GM21528 (cell line): ENCODE results near the gene ZNF148.
"Not testable (repeated sequence)": the region's sequence is repeated elsewhere in the genome, so short reads cannot be mapped to it uniquely, and the experiment has no call there.

ENCODE experiments used
- ATAC-seq: cut with Tn5 transposase; IDR thresholded peaks from one replicate; pipeline ENCODE4 v1.9.1; 2021; ENCODE audit warnings: mild to moderate bottlenecking, moderate library complexity; ENCODE audit not compliant: unreplicated experiment, low FRiP score

Gene ZNF148

DNA sequence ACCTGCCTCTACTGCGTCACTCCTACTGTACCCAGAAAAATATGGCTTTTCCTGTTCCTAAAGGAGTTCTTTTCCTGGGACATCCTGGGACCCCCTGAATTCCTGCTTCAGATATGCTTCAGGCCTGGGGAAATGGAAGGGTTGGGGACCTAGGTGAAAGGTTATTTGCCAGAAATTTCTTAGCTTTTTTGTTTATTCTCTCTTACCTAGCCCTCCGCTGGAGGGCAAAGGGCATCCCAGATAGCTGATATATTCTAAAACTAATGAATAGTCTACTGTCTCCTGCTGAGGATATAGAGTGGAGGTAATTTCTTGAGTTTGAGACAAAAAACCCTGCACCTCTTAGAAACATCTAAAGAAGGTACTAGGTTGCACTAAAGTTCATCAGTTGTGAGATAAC lies 3.6 kb upstream of the ZNF148 start:
- no peak for ATAC-seq

DNA sequence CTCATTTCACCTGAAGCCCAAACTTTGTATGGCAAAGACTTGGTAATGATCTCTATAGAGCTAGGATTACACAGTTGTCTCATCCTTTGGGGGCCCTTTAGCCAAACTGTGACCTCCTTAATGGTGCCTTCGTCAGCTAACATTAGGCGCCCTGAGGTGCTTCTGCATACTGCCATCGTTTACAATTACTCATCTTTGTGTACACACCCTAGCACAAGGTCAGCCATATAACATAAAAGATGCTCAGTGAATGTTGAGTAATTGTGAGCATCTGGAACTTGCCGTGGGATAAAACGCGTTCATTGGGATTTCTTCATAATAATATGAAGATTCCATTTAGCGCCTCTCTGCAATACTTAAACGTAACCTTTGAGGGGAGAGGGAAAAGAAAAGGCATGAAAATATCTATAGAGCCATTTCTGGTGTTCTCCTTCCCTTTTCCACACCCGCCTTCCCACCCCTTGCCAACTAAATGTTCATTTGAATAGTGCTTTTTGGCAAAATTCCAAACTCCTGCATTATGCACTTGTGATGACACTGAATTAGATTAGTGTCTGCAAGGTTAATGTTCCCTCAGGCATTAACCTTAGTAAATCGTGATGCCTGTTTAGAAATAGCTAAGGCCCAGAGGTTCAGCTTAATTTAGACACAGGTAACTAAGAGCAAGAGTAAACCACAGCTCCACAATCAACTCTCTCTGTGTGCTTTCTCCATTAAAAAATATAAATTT lies 990 bp upstream of the ZNF148 start:
- peak; percentile 7 for ATAC-seq

DNA sequence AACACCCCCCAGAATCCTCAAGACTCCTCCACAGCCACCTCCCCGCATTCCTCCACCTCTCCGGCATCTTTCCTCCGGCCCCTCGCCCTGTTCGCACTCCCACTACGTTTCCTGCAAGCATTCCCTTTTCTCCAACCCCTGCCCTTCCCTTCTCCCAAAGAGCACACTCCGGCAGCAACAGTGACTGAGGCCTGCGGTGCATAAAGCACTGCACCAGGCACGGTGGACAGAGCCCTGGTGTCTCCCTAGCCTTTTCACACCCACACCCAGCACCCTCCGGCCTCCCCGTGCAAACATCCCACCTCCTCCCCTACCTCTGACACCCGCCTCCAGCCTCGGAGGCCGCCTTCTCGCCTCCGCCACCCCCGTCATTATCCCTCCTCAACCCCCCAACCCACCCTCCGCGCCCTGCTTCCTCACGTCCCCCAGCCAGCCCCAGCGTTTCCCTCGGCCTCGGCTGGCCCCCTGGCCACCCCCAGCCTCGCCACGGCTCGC lies 577 bp downstream of the ZNF148 start:
- peak; percentile 22 for ATAC-seq

DNA sequence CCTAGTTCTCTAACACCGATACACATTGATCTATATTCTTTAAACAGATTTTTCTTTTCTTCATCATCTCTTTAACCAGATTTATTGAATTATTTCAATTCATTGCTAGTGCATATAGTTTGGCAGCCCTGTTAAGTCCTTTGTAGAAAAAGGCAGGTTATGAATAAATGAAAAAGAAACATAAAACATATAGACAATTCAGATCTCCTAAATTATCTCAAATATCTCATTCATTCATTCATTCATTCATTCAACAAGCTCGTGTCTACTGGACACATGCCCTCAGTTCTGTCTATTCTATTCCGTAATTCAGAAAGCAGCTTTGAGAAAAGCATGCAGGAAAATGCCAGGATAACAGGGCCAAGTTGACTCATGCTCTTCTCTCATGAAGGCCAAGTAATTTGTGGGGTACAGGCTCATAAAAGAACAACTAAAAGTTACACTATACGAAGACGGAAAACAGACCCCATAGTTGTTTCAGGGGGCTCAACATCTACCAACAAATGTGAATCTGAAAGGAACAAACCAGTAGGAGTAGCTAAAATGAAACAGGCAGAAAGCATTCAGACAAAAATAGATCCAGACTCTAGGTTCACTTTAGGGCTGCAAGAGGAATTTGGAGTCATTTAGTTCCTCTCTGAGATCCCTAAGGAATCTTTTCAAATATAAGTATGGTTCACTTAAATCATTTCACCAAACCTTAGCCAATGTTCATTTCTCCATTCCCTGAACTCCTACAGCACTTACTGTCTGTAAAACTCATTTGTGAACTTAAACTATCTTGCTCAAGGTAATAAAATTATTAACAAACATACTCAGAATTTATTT lies 7.5 kb downstream of the ZNF148 start:
- no peak for ATAC-seq

DNA sequence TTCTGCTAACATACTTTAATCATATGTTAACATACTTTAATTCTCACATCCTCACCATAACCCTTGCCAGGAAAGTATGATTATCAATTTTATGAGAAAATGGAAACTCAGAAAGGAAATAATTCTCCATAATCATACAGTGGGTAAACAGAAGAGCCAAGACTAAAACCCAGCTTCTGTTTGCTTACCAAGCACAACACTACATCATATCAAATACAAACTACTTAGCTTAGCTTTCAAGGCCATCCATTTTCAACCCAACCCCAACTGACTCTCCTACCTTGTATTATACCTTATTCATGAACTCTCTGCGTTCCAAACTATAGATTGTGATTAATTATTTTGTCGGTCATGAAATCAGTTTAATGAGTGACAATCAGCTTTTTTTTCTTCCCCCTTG lies 9.0 kb downstream of the ZNF148 start:
- ATAC-seq: no peak

DNA sequence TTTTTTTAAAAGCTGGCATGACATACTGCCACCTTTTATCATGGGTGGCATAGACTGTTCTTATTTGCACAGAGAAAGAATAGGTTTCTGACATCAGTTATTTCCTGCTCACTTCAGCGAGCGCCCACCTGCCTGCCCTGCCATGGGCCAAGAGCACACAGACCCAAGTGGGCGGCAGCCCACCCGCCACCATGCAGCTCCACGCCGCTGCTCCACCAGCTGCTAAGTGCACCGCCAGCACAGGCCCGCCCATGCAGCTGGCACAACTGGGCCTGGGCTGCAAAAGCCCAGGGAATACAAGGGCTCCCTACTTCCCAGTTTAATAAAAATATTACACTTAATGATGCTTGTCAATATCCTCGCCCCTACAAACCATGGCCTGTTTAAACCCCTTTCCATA lies 15.4 kb downstream of the ZNF148 start:
- no peak for ATAC-seq

DNA sequence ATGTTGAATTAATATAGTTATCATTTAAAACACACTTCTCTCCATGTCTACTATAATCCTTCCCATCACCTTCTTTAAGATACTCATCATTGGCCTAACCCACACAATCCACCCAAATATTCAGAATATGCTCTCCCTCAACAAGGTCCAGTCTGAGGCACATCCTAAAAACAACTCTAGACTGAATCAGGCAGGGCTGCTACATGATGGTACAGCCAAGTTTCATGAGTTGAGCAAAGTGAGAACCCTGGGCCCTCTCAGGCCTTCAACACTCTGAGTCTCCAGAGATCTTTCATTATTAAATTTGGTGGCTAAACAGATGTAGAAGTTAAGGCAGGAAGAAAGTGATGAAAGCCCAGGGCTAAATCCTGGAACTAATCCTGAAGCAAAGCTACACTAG lies 16.2 kb downstream of the ZNF148 start:
- ATAC-seq: no peak

DNA sequence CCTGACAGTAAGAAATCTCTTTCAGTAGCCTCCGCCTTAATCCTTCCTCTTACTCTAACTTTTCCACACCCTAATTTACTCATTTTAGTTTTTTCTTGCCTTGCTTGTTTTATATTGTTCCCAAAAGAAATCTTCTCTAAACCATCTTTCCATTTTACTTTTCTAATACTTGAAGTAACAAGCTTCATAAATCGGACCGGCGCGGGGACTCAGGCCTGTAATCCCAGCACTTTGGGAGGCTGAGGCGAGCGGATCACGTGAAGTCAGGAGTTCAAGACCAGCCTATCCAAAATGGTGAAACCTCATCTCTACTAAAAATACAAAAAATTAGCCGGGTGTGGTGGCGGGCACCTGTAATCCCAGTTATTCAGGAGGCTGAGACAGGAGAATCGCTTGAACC lies 17.3 kb downstream of the ZNF148 start:
- ATAC-seq: no peak

DNA sequence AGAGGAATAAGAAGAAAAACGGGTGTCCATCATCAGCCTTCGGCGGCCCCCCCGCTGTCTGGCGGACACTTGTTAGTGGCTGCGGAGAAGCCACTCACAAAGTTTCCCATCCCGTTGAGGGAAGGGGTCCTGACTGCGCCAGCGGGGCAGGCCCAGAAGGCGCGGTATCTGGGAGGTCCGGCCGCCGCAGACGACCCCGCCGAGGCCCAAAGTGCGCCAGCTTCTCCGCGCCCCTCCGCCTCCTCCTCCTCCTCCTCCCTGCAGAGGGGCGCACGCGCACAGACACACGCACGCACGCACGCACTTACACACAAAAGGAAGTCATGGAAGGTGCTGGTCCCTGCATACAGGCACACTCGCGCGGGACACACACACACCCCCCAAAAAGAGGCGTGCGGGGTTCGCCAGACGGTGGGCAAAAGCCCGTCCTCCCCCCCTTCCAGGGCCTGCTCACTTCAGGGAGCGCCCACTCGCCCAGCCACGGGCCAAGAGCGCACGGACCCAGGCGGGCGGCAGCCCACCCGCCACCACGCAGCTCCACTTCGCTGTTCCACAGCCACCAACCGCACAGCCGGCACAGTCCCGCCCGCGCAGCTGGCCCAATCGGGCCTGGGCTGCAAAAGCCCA lies 18.0 kb downstream of the ZNF148 start:
- ATAC-seq: peak; percentile 60

DNA sequence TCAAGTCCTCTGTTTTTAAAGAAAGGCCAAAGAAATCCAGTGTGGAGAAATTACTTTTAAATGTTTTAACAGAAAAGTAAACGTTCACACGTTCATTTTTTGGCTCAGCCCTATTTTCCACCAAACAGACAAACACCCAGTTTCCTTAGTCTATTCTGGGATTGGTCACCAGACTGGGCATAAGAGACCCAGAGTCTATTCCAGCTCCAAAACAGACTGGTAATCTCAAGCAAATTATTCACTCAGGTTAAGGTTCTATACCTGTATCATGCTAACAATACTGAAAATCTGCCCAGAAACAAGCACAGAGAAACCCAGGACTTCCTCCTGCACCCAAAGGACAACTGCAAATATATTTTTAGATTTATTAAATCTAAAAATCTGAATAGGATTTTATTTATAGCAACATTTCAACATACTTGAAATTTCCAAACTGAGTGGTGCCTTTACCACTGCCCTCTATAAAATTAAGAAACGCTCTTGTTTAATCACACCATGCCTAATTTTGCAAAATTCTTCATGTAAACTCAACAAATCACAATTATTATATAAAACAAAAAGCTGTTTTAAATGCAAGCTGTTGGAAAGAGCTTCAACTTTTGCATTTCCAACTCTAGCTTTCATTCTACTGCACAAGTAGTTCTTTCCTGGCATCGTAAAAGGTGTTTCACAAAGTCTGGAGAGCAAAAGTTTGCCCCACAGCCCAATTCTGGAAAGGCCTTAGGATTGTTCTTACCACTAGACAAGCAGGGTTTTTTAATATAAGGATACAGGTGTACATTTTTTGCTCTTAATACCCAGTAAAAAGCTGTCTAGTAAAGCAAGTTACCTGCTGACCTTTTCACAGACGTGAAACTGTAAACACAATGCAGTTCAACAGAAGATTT lies 18.7 kb downstream of the ZNF148 start:
- no peak for ATAC-seq

DNA sequence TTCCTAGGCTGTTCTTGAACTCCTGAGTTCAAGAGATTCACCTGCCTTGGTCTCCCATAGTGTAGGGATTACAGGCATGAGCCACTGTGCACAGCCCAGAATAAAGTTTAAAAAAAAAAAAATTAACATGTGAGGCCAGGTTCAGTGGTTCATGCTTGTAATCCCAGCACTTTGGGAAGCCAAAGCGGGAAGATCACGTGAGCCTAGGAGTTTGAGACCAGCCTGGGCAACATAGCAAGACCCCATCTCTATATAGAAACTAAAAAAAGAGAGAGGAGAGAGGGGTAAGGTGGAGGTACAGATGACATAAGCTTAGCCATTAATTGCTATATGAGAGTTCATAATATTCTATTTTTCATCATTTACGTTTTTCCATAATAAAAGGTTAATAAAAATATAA lies 21.5 kb downstream of the ZNF148 start:
- ATAC-seq: no peak

DNA sequence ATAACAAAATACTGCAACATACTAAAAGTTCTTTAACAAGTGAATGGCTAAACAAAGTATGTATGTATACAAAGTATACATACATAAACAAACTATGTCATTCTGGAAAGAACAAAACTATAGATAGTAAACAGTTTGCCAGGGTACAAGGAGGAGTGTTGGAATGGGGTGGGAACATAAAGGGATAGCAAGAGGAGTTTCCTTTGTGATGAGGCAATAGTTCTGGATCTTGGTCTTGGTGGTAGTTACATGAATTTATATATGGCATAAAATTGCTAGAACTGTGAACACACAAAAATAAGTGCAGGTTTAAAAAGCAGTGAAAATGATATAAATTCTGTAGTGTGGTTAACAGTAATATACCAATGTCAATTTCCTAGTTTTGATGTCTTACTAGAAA lies 22.0 kb downstream of the ZNF148 start:
- ATAC-seq: no peak

DNA sequence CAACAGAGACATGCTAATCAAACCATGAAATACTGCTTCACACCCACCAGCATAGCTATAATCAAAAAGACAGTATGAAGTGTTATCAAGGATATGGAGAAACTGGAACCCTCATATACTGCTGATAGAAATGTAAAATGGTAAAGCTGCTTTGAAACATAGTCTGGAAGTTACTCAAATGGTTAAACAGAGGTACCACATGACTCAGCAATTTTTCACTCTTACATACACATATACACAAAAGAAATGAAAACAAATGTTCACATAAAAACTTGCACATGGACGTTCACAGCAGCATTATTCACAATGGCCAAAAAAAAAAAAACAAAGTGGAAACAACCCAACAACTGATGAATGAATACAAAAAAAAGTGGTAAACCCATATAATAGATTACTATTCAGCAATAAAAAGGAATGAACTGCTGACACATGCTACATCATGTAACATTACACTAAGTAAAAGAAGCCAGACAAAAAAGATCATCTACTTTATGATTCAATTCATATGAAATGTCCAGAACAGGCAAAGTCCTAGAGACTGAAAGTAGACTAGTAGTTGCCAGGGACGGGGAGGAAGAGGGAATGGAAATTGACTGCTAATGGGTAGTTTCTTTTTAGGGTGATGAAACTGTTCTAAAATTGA lies 23.2 kb downstream of the ZNF148 start:
- ATAC-seq: no peak

DNA sequence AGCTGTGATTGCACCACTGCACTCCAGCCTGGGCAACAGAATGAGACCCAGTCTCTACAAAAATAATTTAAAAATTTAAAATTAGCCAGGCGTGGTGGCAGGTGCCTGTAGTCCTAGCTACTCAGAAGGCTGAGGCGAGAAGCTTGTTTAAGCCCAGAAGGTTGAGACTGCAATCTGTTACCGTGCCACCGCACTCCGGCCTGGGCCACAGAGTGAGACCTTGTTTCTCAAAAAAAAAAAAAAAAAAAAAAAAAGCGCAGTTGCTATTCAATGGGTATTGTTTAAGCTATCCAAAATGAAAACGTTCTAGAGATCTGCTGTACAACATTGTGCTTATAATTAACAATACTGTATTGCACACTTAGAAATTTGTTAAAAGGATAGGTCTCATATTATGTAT lies 24.0 kb downstream of the ZNF148 start:
- ATAC-seq: no peak

DNA sequence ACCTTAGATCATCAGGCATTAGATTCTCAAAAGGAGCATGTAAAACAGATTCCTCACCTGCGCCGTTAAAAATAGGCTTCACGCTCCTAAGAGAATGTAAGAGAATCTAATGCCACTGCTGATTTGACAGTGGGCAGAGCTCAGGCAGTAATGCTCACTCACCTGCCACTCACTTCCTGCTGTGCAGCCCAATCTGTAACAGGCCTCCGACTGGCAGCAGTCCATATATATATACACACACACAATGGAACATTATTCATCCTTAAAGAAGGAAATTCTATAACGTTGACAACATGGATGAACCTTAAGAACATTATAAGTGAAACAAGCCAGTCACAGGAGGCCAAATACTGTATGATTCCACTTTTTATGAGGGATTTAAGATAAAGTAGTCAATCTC lies 24.5 kb downstream of the ZNF148 start:
- no peak for ATAC-seq

DNA sequence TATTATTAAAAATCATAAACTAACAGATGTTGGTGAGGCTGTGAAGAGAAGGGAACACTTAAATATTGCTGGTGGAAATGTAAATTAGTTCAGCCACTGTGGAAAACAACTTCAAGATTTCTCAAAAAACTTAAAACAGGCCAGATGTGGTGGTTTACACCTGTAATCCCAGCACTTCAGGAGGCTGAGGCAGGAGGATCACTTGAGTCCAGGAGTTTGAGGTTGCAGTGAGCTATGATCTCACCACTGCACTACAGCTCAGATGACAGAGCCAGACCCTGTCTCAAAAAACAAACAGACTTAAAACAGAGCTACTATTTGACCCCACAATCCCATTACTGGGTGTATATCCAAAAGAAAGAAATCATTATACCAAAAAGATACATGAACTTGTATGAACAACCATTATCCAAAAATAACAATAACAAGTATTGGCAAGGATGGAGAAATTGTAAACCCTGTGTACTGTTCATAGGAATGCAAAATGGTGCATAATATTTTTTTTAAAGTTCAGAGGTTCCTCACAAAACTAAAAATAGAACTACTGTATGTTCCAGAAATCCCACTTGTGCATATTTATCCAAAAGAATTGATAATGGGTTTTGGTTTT lies 25.5 kb downstream of the ZNF148 start:
- no peak for ATAC-seq

DNA sequence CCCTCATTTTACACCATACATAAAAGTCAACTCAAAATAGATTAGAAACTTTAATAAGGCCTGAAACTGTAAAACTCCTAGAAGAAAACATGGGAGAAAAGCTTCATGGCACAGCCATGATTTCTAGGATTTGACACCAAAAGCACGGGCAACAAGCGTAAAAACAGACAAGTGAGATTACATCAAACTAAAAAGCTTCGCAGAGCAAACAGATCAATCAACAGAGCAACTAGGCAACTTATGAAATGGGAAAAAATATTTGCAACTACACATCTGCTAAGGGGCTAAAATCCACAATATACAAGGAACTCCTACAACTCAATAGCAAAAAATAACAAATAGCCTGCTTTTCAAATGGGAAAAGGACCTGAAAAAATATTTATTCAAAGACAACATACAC lies 26.1 kb downstream of the ZNF148 start:
- ATAC-seq: no peak

DNA sequence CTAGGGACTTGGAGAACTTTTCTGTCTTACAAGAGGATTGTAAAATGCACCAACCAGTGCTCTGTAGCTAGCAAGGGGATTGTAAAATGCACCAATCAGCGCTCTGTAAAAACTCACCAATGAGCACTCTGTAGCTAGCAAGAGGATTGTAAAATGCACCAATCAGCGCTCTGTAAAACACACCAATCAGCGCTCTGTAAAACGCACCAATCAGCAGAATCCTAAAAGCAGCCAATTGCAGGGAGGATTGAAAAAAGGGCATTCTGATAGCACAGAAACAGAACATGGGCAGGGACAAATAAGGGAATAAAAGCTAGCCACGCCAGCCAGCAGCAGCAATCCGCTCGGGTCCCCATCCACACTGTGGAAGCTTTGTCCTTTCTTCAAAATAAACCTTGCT lies 31.8 kb downstream of the ZNF148 start:
- not testable (repeated sequence) for ATAC-seq

DNA sequence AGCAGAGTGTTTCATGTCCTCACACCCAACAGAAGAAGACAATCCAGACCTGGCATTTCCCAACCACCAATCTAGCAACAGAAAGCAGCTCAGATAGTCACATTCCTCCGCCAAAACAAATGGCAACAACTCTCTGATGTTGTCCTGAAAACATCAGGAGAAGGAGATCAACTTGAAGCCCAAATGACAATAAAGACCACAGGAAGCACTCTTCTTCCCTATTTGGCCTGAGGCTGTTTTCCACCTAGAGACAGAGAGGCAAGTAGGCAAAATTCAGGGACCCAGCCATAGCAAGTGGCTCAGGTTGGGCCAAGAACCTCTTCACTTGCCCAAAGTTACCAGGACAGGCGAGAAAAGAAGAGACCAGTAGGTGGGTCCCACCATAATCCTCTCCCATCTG lies 35.0 kb downstream of the ZNF148 start:
- no peak for ATAC-seq

DNA sequence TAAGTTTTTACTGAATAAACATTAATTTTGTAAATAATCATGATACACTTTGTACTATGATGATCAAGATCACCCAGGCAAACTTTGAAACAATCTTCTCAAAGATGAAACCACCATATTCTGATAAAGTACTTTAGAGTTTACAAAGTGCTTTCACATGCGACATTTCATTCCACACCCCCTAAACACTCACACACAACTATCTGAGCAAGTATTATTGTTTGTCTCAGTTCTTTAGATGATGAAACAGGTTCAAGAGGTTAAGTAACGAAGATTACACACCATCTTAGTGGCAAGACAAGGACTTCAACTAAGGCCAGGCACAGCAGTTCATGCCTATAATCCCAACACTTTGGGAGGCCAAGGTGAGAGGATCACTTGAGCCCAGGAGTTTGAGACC lies 37.6 kb downstream of the ZNF148 start:
- no peak for ATAC-seq
